ENCODE results near the gene NCAM1.

The NCAM1 gene

GRCh38 chr11:113134626-113135025 is 173.4 kb downstream of the NCAM1 start:
- no peak for FAIRE-seq

- FAIRE-seq: no peak
Measured at GRCh38 chr11:113137713-113138529, 176.7 kb downstream of the NCAM1 start.

- FAIRE-seq: no peak
Measured at GRCh38 chr11:113138731-113139130, 177.5 kb downstream of the NCAM1 start.

GRCh38 chr11:113141010-113141409 is 179.8 kb downstream of the NCAM1 start:
- FAIRE-seq: no peak

- no peak for FAIRE-seq
Measured at GRCh38 chr11:113142508-113142907, 181.3 kb downstream of the NCAM1 start.

GRCh38 chr11:113147249-113147648 is 186.0 kb downstream of the NCAM1 start:
- FAIRE-seq: no peak

- FAIRE-seq: no peak
Measured at GRCh38 chr11:113148076-113148475, 186.9 kb downstream of the NCAM1 start.

- FAIRE-seq: no peak
Measured at GRCh38 chr11:113148652-113149051, 187.4 kb downstream of the NCAM1 start.

- no peak for FAIRE-seq
Measured at GRCh38 chr11:113151521-113151920, 190.3 kb downstream of the NCAM1 start.

GRCh38 chr11:113152500-113152899 is 191.3 kb downstream of the NCAM1 start:
- no peak for FAIRE-seq

- FAIRE-seq: no peak
Measured at GRCh38 chr11:113153847-113154246, 192.6 kb downstream of the NCAM1 start.

GRCh38 chr11:113159988-113160807 is 199.0 kb downstream of the NCAM1 start:
- no peak for FAIRE-seq

GRCh38 chr11:113160808-113161124 is 199.5 kb downstream of the NCAM1 start:
- no peak for FAIRE-seq

- FAIRE-seq: no peak
Measured at GRCh38 chr11:113161711-113162591, 200.7 kb downstream of the NCAM1 start.

GRCh38 chr11:113162592-113162962 is 201.4 kb downstream of the NCAM1 start:
- FAIRE-seq: no peak

GRCh38 chr11:113163291-113164030 is 202.2 kb downstream of the NCAM1 start:
- FAIRE-seq: no peak

GRCh38 chr11:113166280-113166679 is 205.1 kb downstream of the NCAM1 start:
- FAIRE-seq: no peak

GRCh38 chr11:113167599-113167998 is 206.4 kb downstream of the NCAM1 start:
- FAIRE-seq: no peak

GRCh38 chr11:113168354-113169342 is 207.4 kb downstream of the NCAM1 start:
- FAIRE-seq: no peak

GRCh38 chr11:113172382-113172951 is 211.2 kb downstream of the NCAM1 start:
- no peak for FAIRE-seq

- FAIRE-seq: no peak
Measured at GRCh38 chr11:113173126-113173525, 211.9 kb downstream of the NCAM1 start.

All from A204.1 (cell line).